ENCODE results near the gene BTBD9. TPM values are rescaled to one million over a fixed set of nuclear protein-coding genes. Genes with fewer than 3 reads are reported as not detected.

The BTBD9 gene
- total and polyA plus RNA-seq, 4 experiments from 2014 or later: 5.2 to 40.4 (median 32.3) TPM

DNA sequence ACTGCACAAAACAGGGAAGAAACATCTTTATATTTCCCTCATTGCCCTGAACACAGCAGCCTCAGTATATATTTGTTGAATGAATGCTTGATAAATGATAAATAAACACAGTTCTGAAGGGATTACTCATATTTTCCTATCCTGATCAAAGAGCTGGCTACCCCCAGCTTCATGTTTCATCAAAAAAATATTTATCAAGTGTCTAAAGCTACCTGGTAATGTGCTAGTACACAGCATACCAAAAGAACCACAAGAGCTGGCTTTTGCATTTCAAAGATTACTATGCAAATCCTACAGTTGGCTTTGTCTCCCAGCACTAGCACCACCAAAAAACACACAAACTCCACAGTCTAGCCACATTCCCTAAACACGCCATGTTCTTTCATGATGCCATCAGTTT lies 130.0 kb downstream of the BTBD9 start:
- Mint-ChIP-seq H3K36me3 (peaks cover 0 to 3% of the 10 kb centered on the region in 2 donors), H3K9me3 (no peaks in the 10 kb centered on the region), H3K27me3 (no peaks in the 10 kb centered on the region), H3K4me3 (no peak overlapping the region), H3K27ac (no peak overlapping the region), H3K4me1 (peaks cover 0 to 8% (median 3%) of the 10 kb centered on the region in 4 donors)
- Histone ChIP-seq H3K27me3 (ENCODE audit: insufficient read depth, low read length) (no peaks in the 10 kb centered on the region), H3K4me3 (ENCODE audit: low read length in 2 of 2) (no peak overlapping the region), H3K27ac (ENCODE audit: low read depth, low read length) (no peak overlapping the region), H3K4me1 (ENCODE audit: insufficient read depth, low read length) (no peaks in the 10 kb centered on the region), H3K9me3 (ENCODE audit: control insufficient read depth in 1 of 2, low read length in 2 of 2) (no peaks in the 10 kb centered on the region), H3K36me3 (ENCODE audit: insufficient read depth, low read length) (no peaks in the 10 kb centered on the region)
- intact Hi-C loops (cut with micrococcal nuclease): no loop called here
- CTCF ChIA-PET (ENCODE audit: partially characterized antibody): interaction anchor here (1.6 kb wide), 2 partner anchors 12 to 16 kb away, joined by 3 to 5 read pairs; no protein-coding TSS in a partner anchor
- POLR2A ChIA-PET (ENCODE audit: partially characterized antibody): no interaction called here
- DNase-seq: no peak

- H3K36me3 Mint-ChIP-seq: peaks cover 0 to 3% of the 10 kb centered on the region in 2 donors
- no peaks in the 10 kb centered on the region for H3K27me3 Mint-ChIP-seq
- DNase-seq: no peak
- Histone ChIP-seq H3K9me3 (ENCODE audit: control insufficient read depth in 1 of 2, low read length in 2 of 2) (no peaks in the 10 kb centered on the region), H3K27ac (ENCODE audit: low read depth, low read length) (no peak overlapping the region), H3K36me3 (ENCODE audit: insufficient read depth, low read length) (no peaks in the 10 kb centered on the region), H3K27me3 (ENCODE audit: insufficient read depth, low read length) (no peaks in the 10 kb centered on the region), H3K4me3 (ENCODE audit: low read length in 2 of 2) (no peak overlapping the region), H3K4me1 (ENCODE audit: insufficient read depth, low read length) (no peaks in the 10 kb centered on the region)
- intact Hi-C loops (cut with micrococcal nuclease): no loop called here
- CTCF ChIA-PET (ENCODE audit: partially characterized antibody): no interaction called here
- no peak overlapping the region for H3K4me3 Mint-ChIP-seq
- H3K4me1 Mint-ChIP-seq: peaks cover 0 to 7% (median 3%) of the 10 kb centered on the region in 4 donors
- no peaks in the 10 kb centered on the region for H3K9me3 Mint-ChIP-seq
- POLR2A ChIA-PET (ENCODE audit: partially characterized antibody): no interaction called here
- H3K27ac Mint-ChIP-seq: no peak overlapping the region
These were observed 130.8 kb downstream of the BTBD9 start for GRCh38 chr6:38508894-38509293.

GRCh38 chr6:38508286-38508685 lies 131.4 kb downstream of the BTBD9 start:
- no peak overlapping the region for H3K27ac Mint-ChIP-seq
- H3K27me3 ChIP-seq (ENCODE audit: insufficient read depth, low read length): no peaks in the 10 kb centered on the region
- no peaks in the 10 kb centered on the region for H3K9me3 Mint-ChIP-seq
- H3K36me3 Mint-ChIP-seq: peaks cover 0 to 3% of the 10 kb centered on the region in 2 donors
- no peaks in the 10 kb centered on the region for H3K36me3 ChIP-seq (ENCODE audit: insufficient read depth, low read length)
- intact Hi-C loops (cut with micrococcal nuclease): no loop called here
- H3K9me3 ChIP-seq (ENCODE audit: control insufficient read depth in 1 of 2, low read length in 2 of 2): no peaks in the 10 kb centered on the region
- ChIA-PET CTCF (ENCODE audit: partially characterized antibody) (no interaction called here), POLR2A (ENCODE audit: partially characterized antibody) (no interaction called here)
- no peak overlapping the region for H3K27ac ChIP-seq (ENCODE audit: low read depth, low read length)
- no peak overlapping the region for H3K4me3 Mint-ChIP-seq
- no peaks in the 10 kb centered on the region for H3K4me1 ChIP-seq (ENCODE audit: insufficient read depth, low read length)
- no peak overlapping the region for H3K4me3 ChIP-seq (ENCODE audit: low read length in 2 of 2)
- H3K27me3 Mint-ChIP-seq: no peaks in the 10 kb centered on the region
- no peak for DNase-seq
- peaks cover 0 to 4% (median 0%) of the 10 kb centered on the region in 4 donors for H3K4me1 Mint-ChIP-seq

DNA sequence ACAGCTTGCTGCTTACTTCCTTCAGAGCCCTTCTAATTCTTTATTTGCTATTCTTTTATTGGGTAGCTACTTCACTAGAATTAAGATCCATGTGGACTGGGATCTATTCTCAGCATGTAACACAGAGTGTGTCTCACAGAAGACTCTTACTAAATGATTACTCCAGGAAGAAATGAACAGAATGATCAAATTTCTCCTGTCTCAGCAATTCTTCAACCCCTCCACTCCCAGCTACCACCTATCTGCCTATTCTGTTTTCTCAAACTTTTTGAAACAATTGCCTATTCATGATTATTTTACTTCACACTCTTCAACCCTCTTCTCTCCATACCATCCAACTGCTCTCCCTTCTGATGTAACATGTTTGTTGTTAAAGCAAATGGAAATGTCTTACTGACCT lies 132.6 kb downstream of the BTBD9 start:
- CTCF ChIA-PET (ENCODE audit: partially characterized antibody): interaction anchor here (3.1 kb wide), 1 partner anchor 13 kb away, joined by 11 read pairs; no protein-coding TSS in a partner anchor
- POLR2A ChIA-PET (ENCODE audit: partially characterized antibody): no interaction called here

GRCh38 chr6:38505826-38506225 lies 133.9 kb downstream of the BTBD9 start:
- Mint-ChIP-seq H3K27ac (no peak overlapping the region), H3K4me1 (no peaks in the 10 kb centered on the region), H3K36me3 (peaks cover 0 to 3% of the 10 kb centered on the region in 2 donors), H3K4me3 (no peak overlapping the region), H3K27me3 (no peaks in the 10 kb centered on the region), H3K9me3 (no peaks in the 10 kb centered on the region)
- CTCF ChIA-PET (ENCODE audit: partially characterized antibody): interaction anchor here (3.1 kb wide), 1 partner anchor 12 kb away, joined by 11 read pairs; no protein-coding TSS in a partner anchor
- no peaks in the 10 kb centered on the region for H3K4me1 ChIP-seq (ENCODE audit: insufficient read depth, low read length)
- H3K27ac ChIP-seq (ENCODE audit: low read depth, low read length): no peak overlapping the region
- intact Hi-C loops (cut with micrococcal nuclease): no loop called here
- H3K36me3 ChIP-seq (ENCODE audit: insufficient read depth, low read length): no peaks in the 10 kb centered on the region
- no peak for DNase-seq
- POLR2A ChIA-PET (ENCODE audit: partially characterized antibody): no interaction called here
- no peaks in the 10 kb centered on the region for H3K9me3 ChIP-seq (ENCODE audit: control insufficient read depth in 1 of 2, low read length in 2 of 2)
- no peak overlapping the region for H3K4me3 ChIP-seq (ENCODE audit: low read length in 2 of 2)
- H3K27me3 ChIP-seq (ENCODE audit: insufficient read depth, low read length): no peaks in the 10 kb centered on the region

More for the DNA sequence above, 132.6 kb downstream of the BTBD9 start:
- no peaks in the 10 kb centered on the region for H3K9me3 ChIP-seq (ENCODE audit: control insufficient read depth in 1 of 2, low read length in 2 of 2)
- intact Hi-C loops (cut with micrococcal nuclease): no loop called here
- H3K36me3 ChIP-seq (ENCODE audit: insufficient read depth, low read length): no peaks in the 10 kb centered on the region
- Mint-ChIP-seq H3K9me3 (no peaks in the 10 kb centered on the region), H3K36me3 (peaks cover 0 to 3% of the 10 kb centered on the region in 2 donors), H3K4me3 (no peak overlapping the region), H3K27ac (no peak overlapping the region), H3K27me3 (no peaks in the 10 kb centered on the region), H3K4me1 (peaks cover 0 to 4% (median 0%) of the 10 kb centered on the region in 4 donors)
- no peak for DNase-seq
- H3K4me1 ChIP-seq (ENCODE audit: insufficient read depth, low read length): no peaks in the 10 kb centered on the region
- H3K27me3 ChIP-seq (ENCODE audit: insufficient read depth, low read length): no peaks in the 10 kb centered on the region
- H3K4me3 ChIP-seq (ENCODE audit: low read length in 2 of 2): no peak overlapping the region
- H3K27ac ChIP-seq (ENCODE audit: low read depth, low read length): no peak overlapping the region

- H3K4me1 Mint-ChIP-seq: peaks cover 0 to under 1% (median 0%) of the 10 kb centered on the region in 4 donors
- no peaks in the 10 kb centered on the region for H3K9me3 ChIP-seq (ENCODE audit: control insufficient read depth in 1 of 2, low read length in 2 of 2)
- no peak overlapping the region for H3K27ac Mint-ChIP-seq
- H3K36me3 Mint-ChIP-seq: peaks cover 0 to 1% of the 10 kb centered on the region in 2 donors
- CTCF ChIA-PET (ENCODE audit: partially characterized antibody): interaction anchor here (3.1 kb wide), 1 partner anchor 11 kb away, joined by 11 read pairs; no protein-coding TSS in a partner anchor
- H3K27me3 ChIP-seq (ENCODE audit: insufficient read depth, low read length): no peaks in the 10 kb centered on the region
- H3K4me3 Mint-ChIP-seq: no peak overlapping the region
- no peaks in the 10 kb centered on the region for H3K9me3 Mint-ChIP-seq
- DNase-seq: no peak
- no peaks in the 10 kb centered on the region for H3K36me3 ChIP-seq (ENCODE audit: insufficient read depth, low read length)
- POLR2A ChIA-PET (ENCODE audit: partially characterized antibody): no interaction called here
- no peak overlapping the region for H3K4me3 ChIP-seq (ENCODE audit: low read length in 2 of 2)
- H3K27ac ChIP-seq (ENCODE audit: low read depth, low read length): no peak overlapping the region
- no peaks in the 10 kb centered on the region for H3K4me1 ChIP-seq (ENCODE audit: insufficient read depth, low read length)
- intact Hi-C loops (cut with micrococcal nuclease): no loop called here
- H3K27me3 Mint-ChIP-seq: no peaks in the 10 kb centered on the region
These were observed 134.7 kb downstream of the BTBD9 start for GRCh38 chr6:38504996-38505395.

DNA sequence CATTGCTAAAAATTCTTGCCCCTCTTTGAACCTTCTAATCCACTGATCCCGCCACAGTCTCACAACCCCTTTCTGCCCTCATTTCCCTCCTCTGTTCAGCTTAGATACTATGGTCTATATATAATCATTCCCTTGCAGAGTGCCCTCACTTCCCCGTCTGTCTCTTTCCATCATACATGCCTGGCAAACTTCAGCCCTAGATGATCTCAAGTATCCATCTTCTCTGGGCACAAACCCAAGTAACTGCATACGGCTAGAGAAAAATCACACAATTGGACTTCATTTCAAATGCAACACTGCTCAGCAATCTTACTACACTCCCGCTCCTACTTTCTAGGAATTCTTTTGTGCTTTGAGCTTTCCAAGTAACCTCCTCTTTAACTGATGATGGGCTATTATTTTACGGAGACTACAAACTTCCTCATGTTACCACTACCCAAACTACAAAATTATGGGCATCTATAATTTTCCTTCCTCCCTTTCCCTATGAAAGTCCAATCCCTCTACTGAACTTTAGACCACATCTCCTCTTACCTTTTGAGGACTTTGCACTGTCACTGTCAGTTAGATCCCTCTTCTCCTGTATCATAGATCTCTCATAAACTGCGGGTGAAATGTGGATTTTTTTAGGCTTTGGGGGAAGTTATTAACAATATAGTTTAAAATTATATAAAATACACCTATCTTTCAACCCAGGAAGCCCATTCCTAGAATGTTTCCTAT lies 135.6 kb downstream of the BTBD9 start:
- no peaks in the 10 kb centered on the region for H3K27me3 Mint-ChIP-seq
- intact Hi-C loops (cut with micrococcal nuclease): no loop called here
- Histone ChIP-seq H3K27ac (ENCODE audit: low read depth, low read length) (no peak overlapping the region), H3K9me3 (ENCODE audit: control insufficient read depth in 1 of 2, low read length in 2 of 2) (no peaks in the 10 kb centered on the region), H3K4me3 (ENCODE audit: low read length in 2 of 2) (no peak overlapping the region), H3K4me1 (ENCODE audit: insufficient read depth, low read length) (no peaks in the 10 kb centered on the region), H3K27me3 (ENCODE audit: insufficient read depth, low read length) (no peaks in the 10 kb centered on the region), H3K36me3 (ENCODE audit: insufficient read depth, low read length) (no peaks in the 10 kb centered on the region)
- H3K9me3 Mint-ChIP-seq: no peaks in the 10 kb centered on the region
- no peak overlapping the region for H3K27ac Mint-ChIP-seq
- DNase-seq: no peak
- no peak overlapping the region for H3K4me3 Mint-ChIP-seq
- no peaks in the 10 kb centered on the region for H3K36me3 Mint-ChIP-seq
- H3K4me1 Mint-ChIP-seq: peaks cover 0 to 3% (median 0%) of the 10 kb centered on the region in 4 donors
- POLR2A ChIA-PET (ENCODE audit: partially characterized antibody): no interaction called here
- CTCF ChIA-PET (ENCODE audit: partially characterized antibody): interaction anchor here (1.5 to 3.1 kb wide), 2 partner anchors 10 kb away, joined by 6 to 11 read pairs; no protein-coding TSS in a partner anchor

Data from CD4-positive, alpha-beta memory T cell (primary cell).